Right lobe of liver (tissue), 6 donors: Measurements from ENCODE around the gene LHFPL2. TPM values are rescaled to one million over a fixed set of nuclear protein-coding genes. Genes with fewer than 3 reads are reported as not detected.
"Not testable (repeated sequence)": the region's sequence is repeated elsewhere in the genome, so short reads cannot be mapped to it uniquely, and the experiment has no call there.

Experiments
- ATAC-seq, 4 donors: fragments of 200-7000 bp; cut with Tn5 transposase; one replicate each; pipeline ENCODE4 v1.9.1; 2020; ENCODE audit warnings: mild to moderate bottlenecking in 4 of 4, moderate library complexity in 4 of 4
- DNase-seq, 3 donors: peaks; one replicate each; pipeline ENCODE4 v3.0.0-alpha.2; 2020
- H3K27ac ChIP-seq, 3 donors: fragments of 200-600 bp; one replicate each; pipeline ENCODE4 v1.8.0; 2022
- H3K27me3 ChIP-seq, 2 donors: fragments of 200-600 bp; one replicate each; pipeline ENCODE4 v1.8.0; 2022
- H3K36me3 ChIP-seq, 4 donors: fragments of 200-600 bp; sonication (generic) in 1 of 4; one replicate each; pipeline versions ENCODE4 v1.5.1 to v1.8.0; 2017 to 2022; ENCODE audit warnings: control low read depth in 1 of 4
- H3K4me1 ChIP-seq, 4 donors: fragments of 200-600 bp; sonication (generic) in 1 of 4; one replicate each; pipeline versions ENCODE4 v1.5.1 to v1.8.0; 2017 to 2022; ENCODE audit warnings: control low read depth in 1 of 4
- H3K4me3 ChIP-seq, 3 donors: fragments of 200-600 bp; one replicate each; pipeline ENCODE4 v1.8.0; 2022
- H3K9me3 ChIP-seq, 4 donors: fragments of 200-600 bp; sonication (generic) in 1 of 4; one replicate each; pipeline versions ENCODE4 v1.5.1 to v1.8.0; 2017 to 2022; ENCODE audit warnings: control low read depth in 1 of 4
- CTCF ChIP-seq, 4 donors: fragments of 200-600 bp in 3 of 4; fragments of 450-650 bp in 1 of 4; IDR thresholded peaks; one replicate each; pipeline versions ENCODE4 v1.5.1 to v1.8.0; 2016 to 2022; ENCODE audit warnings: antibody characterized with exemption in 4 of 4, mild to moderate bottlenecking in 2 of 4
- POLR2A ChIP-seq: fragments of 450-650 bp; IDR thresholded peaks from one replicate; pipeline ENCODE4 v1.6.1; 2017; ENCODE audit warnings: antibody characterized with exemption, mild to moderate bottlenecking
- WGBS: methylation state at CpG from one replicate; pipeline ENCODE4 v1.1.6; 2018; ENCODE audit warnings: low coverage, low lambda C conversion rate; ENCODE audit not compliant: insufficient coverage; ENCODE audit errors: missing lambda C conversion rate; 5-methylcytosine and 5-hydroxymethylcytosine counted together
- intact Hi-C, 2 donors: fragments of 100-400 bp; cut with DNase I; formaldehyde crosslinking; loops; one replicate each; pipeline versions ENCODE4 v1.11.2 to v1.14.1; 2022
- total RNA-seq, 6 experiments: library from RNA; depleted of rRNA in 2 of 6; stranded (reverse); fragments of >200 nt in 2 of 6; fragmentation: NEBNext Ultra II Directional in 3 of 6; extraction: Animal tissue kit (Norgen Biotek cat#: 25700) in 3 of 6; gene quantifications; one replicate each; pipeline versions ENCODE4 v1.1.0 to v1.2.4, GENCODE V29; 2016 to 2023
- donor health status: DM: no; HTN: yes; CAD: no.
- donor health status: DM: no; HTN: no; CAD: no.
- donor health status: DM: no; HTN: no; CAD: no.
- donor health status: DM: no; HTN: yes; CAD: no.
- donor health status: DM: no; HTN: yes; CAD: no.

The LHFPL2 gene
- total RNA-seq, 6 experiments from 2014 or later: 2.6 to 11.8 (median 4.3) TPM

GRCh38 chr5:78467752-78468357, 180.7 kb downstream of the LHFPL2 start:
- ATAC-seq (peak; percentile 76 to 83 (median 80)), DNase-seq (no peak)
- Histone ChIP-seq H3K27ac (no peak overlapping the region), H3K9me3 (no peaks in the 10 kb centered on the region), H3K36me3 (no peaks in the 10 kb centered on the region), H3K27me3 (no peaks in the 10 kb centered on the region), H3K4me3 (no peak overlapping the region), H3K4me1 (no peaks in the 10 kb centered on the region)
- TF ChIP-seq POLR2A (no peak), CTCF (IDR thresholded peaks at IDR 0.05) (peak; percentile 68 to 78 (median 77))
- intact Hi-C loops: no loop called here
- WGBS: 10% methylated on average over 3 of the region's 3 CpGs

- no peak for TF ChIP-seq CTCF (IDR thresholded peaks at IDR 0.05)
- no peak for TF ChIP-seq POLR2A
- H3K9me3 ChIP-seq: no peaks in the 10 kb centered on the region
These were observed 181.4 kb downstream of the LHFPL2 start for GRCh38 chr5:78467140-78467539.

GRCh38 chr5:78458843-78459242, 189.7 kb downstream of the LHFPL2 start:
- H3K9me3 ChIP-seq: no peaks in the 10 kb centered on the region
- H3K4me1 ChIP-seq: no peaks in the 10 kb centered on the region
- intact Hi-C loops: no loop called here
- no peak for DNase-seq
- ATAC-seq: no peak
- no peak overlapping the region for H3K4me3 ChIP-seq
- no peak overlapping the region for H3K27ac ChIP-seq
- no peaks in the 10 kb centered on the region for H3K36me3 ChIP-seq
- no peaks in the 10 kb centered on the region for H3K27me3 ChIP-seq
- 92% methylated on average over 2 of the region's 2 CpGs for WGBS
- no peak for TF ChIP-seq POLR2A
- TF ChIP-seq CTCF (IDR thresholded peaks at IDR 0.05): no peak

More at GRCh38 chr5:78467140-78467539, 181.4 kb downstream of the LHFPL2 start:
- H3K4me1 ChIP-seq: no peaks in the 10 kb centered on the region
- H3K27ac ChIP-seq: no peak overlapping the region
- H3K36me3 ChIP-seq: no peaks in the 10 kb centered on the region
- peak in 1 of 4 donors; percentile 43 for ATAC-seq
- no peak for DNase-seq
- H3K4me3 ChIP-seq: no peak overlapping the region
- no peaks in the 10 kb centered on the region for H3K27me3 ChIP-seq
- 81% methylated on average over 1 of the region's 1 CpG for WGBS
- intact Hi-C loops: no loop called here

- intact Hi-C loops, H3K4me3 ChIP-seq, H3K4me1 ChIP-seq, H3K36me3 ChIP-seq, H3K9me3 ChIP-seq, H3K27me3 ChIP-seq, ATAC-seq, DNase-seq, H3K27ac ChIP-seq: not testable (repeated sequence)
- WGBS: 80% methylated on average over 2 of the region's 14 CpGs
These were observed 191.1 kb downstream of the LHFPL2 start for GRCh38 chr5:78457507-78457906.

- no peaks in the 10 kb centered on the region for H3K27me3 ChIP-seq
- DNase-seq (no peak), ATAC-seq (no peak)
- no peak overlapping the region for H3K27ac ChIP-seq
- H3K4me1 ChIP-seq: no peaks in the 10 kb centered on the region
- no peaks in the 10 kb centered on the region for H3K9me3 ChIP-seq
- H3K36me3 ChIP-seq: no peaks in the 10 kb centered on the region
- intact Hi-C loops: no loop called here
- no peak overlapping the region for H3K4me3 ChIP-seq
- no peak for TF ChIP-seq POLR2A
- TF ChIP-seq CTCF (IDR thresholded peaks at IDR 0.05): no peak
These were observed 199.5 kb downstream of the LHFPL2 start for GRCh38 chr5:78449103-78449502.
